Posterior cingulate gyrus (tissue), 11 donors: ENCODE results near the gene UBE3D.
"Not testable (repeated sequence)": the region's sequence is repeated elsewhere in the genome, so short reads cannot be mapped to it uniquely, and the experiment has no call there.

Experiments
- DNase-seq, 10 donors: peaks; one replicate each; pipeline versions ENCODE4 v3.0.0 to v3.0.0-alpha.2; 2020 to 2021; ENCODE audit warnings: mixed read lengths in 3 of 10
- intact Hi-C: fragments of 100-400 bp; cut with DNase I; formaldehyde crosslinking; loops from one replicate; pipeline ENCODE4 v1.15.1; 2023

The UBE3D gene

DNA sequence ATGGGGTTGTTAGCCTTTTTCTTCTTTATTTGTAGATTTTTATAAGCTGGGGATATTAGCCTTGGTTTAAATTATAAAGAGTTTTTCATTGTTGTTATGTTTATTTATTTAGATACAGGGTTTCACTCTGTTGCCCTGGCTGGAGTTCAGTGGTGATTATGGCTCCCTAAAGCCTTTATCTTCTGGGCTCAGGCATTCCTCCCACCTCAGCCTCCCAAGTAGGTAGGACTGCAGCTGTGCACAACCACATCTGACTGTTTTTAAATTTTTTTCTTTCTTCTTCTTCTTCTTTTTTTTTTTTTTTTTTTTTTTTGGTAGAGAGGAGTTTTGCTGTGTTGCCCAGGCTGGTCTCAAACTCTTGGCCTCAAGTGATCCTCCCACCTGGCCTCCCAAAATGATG is 80.9 kb downstream of the UBE3D start:
- intact Hi-C loops, result no loop called here
- no peak for DNase-seq

DNA sequence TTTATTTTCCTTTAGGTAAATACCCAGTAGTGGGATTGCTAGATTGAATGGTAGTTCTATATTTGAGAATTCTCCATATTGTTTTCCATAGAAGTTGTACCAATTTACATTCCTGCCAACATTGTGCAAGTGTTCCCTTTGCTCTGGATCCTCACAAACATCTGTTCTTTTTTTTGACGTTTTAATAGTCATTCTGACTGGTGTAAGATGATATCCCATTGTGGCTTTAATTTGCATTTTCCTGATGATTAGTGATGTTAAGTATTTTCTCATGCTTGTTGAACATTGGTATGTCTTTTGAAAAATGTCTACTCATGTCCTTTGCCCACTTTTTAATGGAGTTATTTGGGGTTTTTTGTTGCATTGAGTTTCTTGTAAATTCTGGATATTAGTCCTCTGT is 85.6 kb downstream of the UBE3D start:
- intact Hi-C loops, result no loop called here
- no peak for DNase-seq

DNA sequence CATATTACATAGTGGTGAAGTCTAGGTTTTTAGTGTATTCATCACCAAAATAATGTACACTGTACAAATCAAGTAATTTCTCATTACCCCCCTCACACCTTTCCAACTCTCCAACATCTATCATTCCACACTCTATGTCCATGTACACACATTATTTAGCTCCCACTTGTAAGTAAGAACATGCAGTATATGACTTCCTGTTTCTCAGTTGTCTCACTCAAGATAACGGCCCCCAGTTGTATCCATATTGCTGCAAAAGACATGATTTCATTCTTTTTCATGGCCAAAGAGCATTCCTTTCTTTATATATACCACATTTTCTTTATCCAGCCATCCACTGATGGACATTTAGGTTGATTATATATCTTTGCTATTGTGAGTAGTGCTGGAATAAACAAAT is 86.0 kb downstream of the UBE3D start:
- intact Hi-C loops, result no loop called here
- no peak for DNase-seq

DNA sequence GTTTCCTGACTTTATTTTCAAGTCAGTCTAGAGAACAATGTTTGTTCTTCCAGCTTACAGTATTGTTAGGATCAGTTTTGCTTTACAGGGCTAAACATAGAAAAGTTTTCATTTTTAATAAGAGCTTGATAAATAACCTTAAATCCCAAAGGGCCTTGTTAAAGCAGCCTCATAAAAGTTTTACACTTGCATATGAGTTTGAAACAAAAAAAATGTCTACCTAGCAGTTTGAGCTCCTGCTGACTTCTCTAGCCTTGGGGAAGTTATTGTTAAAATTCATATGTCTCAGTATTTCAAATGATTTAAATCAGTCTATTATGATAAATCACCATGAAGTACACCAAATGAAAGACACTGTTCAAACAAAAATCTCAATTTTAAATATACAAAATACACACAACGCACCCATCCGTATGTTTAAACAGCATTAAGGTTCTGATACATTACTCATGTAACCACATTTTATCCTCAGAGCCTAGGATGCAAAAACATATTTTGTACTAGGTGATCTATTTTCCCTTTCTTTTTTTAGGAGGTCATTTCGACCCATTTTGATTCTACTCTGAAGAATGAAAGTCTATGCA is 87.2 kb downstream of the UBE3D start:
- intact Hi-C loops, result no loop called here
- no peak for DNase-seq

DNA sequence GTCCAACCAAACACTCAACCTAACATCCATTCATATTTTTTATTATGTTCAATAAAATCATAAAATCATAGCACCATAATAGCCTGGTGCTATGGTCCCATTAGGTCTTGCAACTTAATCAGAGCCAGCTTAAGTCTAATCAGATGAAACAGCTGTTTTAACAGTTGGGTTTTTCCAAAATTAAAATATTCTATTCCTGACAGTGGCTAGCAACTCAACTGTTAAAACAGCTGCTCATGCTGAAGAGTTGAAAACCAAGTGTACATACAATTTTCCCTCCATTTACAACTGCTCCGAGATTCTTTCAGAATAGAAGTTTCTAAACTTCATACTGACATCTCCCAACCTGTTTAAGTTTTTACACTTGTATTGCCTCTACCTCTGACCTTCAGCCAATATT is 89.5 kb downstream of the UBE3D start:
- no peak for DNase-seq
- intact Hi-C loops, result no loop called here

DNA sequence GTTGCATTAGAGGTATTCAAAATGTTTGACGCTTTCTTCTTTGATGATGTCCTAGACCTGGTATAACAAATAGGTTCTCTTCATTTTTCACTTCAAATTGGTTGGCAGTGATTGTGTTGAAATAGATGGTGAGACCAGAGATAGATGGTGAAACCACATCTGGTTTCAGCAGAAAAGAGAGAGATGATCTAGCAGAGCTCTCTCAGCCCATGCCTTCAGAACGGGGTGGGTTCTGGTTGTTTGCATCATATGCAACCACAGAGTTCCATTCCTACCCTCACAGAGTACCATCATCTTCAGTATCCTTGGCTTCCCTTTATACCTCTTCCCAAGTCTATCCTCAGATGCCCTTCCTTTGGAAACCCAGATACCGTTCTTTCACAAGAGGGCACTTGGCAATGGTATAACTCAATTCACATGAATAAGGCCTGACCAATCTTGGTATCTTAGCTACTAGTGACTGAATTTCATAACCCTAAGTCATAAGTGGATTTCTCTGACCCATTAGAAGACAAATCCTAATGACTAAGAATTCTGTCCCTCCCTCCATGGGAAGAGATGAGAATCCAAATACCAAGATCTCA is 93.7 kb downstream of the UBE3D start:
- intact Hi-C loops, result no loop called here
- DNase-seq, result no peak

DNA sequence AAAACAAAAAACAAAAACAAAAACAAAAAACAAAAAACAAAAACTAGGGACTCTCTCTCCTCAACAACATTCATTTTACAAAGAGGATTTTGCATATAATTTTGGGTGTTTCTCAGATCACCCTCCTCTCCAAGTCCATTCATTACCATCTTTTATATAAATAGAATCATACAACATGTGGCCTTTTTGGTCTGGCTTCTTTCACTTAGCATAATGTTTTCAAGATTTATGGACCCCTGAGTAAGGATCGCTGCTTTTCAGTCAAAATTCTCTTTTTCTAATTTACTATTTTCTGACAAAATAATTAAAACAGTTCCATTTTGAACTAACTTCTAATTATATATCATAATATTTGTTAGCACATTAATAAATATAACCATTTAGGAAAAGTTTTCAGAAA is 94.8 kb downstream of the UBE3D start:
- intact Hi-C loops, result no loop called here
- no peak for DNase-seq

DNA sequence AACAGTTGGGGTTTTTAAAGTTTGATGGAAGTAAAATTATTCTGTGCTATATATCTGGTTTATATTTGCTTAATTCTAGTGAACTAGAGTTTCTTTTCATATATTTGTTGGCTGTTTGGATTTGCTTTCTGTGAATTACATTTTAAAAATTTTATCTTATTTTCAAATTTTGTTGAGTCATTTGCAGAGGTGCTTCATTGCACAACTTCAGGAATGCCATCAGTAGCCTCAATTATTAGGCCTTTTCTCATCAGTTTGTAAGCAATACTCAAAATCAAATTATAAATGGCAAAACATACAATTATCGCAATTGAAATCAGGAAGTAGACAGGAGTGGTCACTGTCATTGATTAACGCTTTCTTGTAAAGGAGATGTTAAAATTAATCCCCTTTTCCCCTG is 96.9 kb downstream of the UBE3D start:
- no peak for DNase-seq
- intact Hi-C loops, result no loop called here

DNA sequence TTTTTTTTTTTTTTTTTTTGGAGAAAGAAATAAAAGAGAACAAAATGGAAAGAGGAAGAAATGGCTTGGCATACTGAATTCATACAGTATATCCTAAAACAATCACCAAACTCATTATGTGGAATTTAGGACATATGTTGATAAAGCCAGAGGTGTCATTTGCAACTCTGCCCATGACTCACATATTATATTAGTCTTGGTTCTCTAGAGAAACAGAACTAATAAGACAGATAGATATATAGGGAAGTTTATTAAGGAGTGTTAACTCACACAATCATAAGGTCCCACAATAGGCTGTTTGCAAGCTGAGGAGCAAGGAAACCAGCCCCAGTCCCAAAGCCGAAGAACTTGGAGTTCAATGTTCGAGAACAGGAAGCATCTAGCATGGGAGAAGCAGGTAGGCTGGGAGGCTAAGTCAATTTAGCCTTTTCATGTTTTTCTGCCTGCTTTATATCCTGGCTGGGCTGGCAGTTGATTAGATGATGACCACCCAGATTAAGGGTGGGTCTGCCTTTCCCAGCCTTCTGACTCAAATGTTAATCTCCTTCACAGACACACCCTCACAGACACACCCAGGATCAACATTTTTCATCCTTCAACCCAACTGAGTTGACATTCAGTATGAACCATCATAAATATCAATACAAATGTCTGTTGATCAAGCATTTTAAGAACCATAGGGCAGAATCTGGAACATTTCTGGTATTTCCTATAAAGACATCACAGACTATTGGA is 102.3 kb downstream of the UBE3D start:
- intact Hi-C loops, result no loop called here
- no peak for DNase-seq

DNA sequence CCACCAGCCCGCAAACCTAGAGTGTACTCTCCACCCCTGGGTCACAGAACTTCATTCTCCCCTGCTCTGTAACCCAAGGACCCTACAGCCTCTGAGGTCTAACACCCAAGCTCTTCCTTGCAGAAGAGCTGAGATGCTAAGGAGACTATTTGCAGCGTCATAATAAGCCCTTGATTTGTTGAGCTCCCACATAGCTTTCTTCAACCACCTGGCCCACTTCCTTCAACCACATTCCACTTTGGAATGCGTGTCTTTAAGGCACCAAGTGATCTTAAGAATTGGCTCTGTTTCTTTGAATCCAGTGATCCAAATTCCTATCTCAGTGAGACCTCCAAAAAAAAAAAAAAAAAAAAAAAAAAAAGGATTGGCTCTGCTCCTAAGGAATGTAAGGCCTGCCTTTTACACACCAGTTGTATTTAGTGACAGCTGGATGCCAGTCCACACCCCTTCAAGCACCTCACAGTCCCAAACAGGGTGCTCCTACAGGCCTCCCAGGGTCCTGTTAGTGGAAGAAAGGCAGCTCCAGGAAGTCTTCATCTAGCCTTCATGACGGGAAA is 106.2 kb downstream of the UBE3D start:
- no peak for DNase-seq
- intact Hi-C loops, result no loop called here

DNA sequence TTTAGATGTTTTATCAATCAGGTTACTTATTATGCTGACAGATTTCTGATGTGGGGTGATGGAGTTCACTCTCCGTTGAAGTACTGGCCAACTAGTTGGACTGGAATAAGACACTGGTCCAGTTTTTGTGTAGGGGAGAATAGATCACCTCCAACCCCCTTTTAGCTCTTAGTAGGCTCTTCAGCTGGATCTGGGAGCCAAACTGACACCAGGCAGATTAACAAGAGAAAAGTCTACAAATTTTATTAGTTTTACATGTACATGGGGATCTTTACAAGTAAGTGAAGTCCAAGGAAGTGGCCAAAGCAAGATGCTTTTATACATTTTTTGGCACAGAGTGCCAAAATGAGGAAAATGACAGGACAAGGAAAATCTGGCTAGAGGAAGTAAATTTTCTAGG is 107.1 kb downstream of the UBE3D start:
- intact Hi-C loops, result no loop called here
- DNase-seq, result no peak

DNA sequence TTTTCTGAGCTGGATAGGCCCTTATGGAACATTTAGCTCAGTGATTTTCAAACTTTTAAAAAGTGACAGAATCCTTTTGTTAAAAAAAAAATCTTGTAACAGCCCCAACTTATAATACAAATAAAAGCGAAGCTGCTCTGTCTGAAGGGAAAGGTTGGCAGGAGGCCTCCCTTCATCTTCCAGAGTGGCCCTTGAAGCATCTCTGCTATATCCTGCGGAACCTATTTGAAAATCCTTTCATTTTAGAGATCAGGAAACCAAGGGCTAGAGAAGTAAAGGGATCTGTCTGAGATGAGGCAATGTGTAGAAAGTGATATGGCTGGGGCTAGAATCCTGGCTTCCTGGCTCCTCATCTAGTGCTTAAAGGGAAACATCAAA is 107.8 kb downstream of the UBE3D start:
- intact Hi-C loops, result no loop called here

DNA sequence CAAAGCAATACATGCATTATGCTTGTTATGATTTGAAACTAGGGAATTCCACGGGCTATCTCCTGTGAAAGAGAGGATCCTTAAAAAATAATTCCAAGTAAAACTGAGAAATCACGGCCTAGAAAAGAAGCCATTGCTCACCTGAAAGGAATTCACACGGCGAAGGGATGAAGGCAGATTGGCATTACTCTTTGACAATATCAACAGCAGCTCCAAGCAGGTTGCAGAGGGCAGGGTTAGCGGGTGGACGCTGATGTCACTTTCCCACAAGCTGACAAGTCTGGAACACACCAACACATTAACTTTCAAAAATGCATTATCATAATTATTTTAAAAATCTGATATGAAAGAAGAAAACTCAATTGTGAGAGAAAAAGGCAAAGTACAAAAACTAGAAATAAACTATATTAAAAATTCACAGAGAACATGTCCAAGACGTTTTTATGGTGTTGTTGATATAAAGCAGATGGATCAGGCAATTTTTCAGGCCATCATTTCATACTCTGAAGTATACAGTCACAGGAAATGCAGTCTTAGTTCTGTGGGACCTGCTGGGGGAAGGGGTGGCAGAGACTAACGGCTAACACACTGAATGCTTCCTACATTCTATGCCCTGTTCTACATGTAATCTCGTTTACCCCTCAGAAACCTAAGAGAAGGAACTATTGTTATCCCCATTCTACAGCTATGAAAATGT is 108.3 kb downstream of the UBE3D start:
- intact Hi-C loops, result no loop called here
- no peak for DNase-seq

More for the DNA sequence above, 107.8 kb downstream of the UBE3D start:
- no peak for DNase-seq

DNA sequence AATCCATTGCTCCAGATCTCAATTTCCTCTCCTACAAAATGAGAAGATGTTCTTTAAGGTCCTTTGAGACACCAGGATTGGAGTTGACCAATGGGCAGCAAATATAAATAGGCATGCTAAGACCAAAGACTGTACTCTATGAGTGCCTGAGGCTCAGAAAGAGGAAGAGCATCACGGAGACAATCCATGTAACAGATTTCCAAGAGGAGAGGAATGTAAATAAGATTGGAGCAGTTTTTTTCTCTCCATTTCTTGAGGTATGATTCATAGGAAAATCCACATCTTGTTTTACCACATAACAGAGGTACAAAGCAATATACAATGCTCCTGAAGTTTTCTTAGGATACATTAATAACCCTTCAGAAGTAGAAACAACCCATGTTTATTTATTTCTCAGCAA is 109.8 kb downstream of the UBE3D start:
- intact Hi-C loops, result no loop called here
- no peak for DNase-seq

DNA sequence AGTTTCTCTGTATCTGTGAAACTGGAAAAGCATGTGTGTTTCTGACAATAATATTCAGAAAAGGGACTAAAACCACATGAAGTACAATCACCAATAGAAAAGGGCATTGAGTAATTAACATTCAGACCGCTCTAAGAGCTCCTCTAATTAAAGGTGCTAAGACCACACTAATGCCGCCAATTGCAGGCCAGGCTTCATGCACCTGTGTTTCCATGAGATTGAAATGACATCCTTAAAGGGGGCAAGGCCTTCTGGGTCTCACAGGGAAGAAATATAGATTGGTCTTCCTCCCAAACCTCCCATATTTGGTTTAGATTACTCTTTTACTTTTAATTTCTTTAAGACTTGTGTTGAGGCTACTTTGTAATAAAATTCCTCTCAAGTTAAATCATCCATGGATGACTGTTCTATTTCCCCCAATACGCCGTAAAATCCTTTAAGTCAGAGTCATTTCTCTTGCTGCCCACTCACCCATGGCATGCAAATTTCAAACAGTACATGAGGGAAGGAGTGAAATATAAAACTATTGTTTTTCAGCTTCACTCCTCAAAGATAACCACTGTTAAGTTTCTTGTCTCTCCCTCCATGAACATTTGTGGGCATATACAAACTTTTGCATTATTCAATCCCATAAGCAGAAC is 110.6 kb downstream of the UBE3D start:
- DNase-seq, result no peak

DNA sequence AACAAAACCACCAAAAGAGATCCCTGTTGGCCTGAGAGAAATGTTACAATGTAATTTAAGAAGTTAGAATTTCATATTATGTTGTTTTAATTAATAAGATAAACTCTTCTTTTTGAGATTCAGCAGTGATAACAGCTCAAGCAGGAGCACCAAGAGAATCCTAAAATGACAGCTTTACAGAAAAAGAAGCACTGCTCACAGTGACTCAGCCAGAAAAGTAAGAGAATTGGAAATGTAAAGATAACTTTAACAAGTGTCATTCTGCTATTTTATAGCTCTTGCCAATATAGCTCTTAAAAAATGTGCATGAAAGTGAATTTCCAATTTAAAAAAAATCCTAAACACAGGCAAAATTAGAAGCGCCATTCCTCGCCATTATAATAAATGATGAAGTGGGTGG is 111.3 kb downstream of the UBE3D start:
- DNase-seq, result no peak
- intact Hi-C loops, result no loop called here

More for the DNA sequence above, 110.6 kb downstream of the UBE3D start:
- intact Hi-C loops, result no loop called here

DNA sequence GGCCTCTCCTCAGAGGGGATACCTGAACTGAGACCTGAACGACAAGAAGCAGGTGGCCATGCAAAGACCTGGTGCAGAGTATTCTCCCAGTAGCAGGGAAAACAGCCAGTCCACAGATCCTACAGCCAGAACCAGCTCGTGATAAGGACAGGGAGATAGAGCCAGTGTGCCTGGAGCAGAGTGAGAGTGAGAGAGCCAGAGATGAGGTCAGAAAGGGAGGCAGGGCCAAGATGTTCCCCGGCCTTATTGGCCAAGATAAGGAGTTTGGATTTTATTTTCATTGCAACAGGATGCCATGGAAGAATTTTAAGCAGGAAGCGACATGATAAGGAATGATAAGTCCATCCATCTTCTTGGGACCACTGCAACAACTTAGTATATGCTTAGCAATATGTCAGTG is 111.8 kb downstream of the UBE3D start:
- DNase-seq, result no peak
- intact Hi-C loops, result no loop called here

DNA sequence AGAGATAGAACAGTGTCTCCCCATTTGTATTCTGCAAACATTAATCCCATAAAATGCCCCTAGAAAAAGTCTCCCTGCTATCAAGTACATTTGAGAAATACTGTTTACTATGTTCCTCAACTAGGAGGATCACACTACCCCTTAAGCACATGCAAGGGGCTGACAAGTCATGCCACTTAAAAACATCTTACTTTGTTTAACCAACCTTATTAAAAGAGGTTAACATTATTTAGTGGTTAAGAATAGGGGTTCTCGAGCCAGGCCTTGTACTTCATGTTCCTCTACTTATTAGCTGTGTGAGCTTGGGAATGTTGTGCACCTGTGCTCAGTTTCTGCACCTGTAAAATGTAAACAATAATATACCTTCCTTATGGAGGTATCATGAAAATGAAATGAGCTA is 113.7 kb downstream of the UBE3D start:
- DNase-seq, result no peak
- intact Hi-C loops, result no loop called here

DNA sequence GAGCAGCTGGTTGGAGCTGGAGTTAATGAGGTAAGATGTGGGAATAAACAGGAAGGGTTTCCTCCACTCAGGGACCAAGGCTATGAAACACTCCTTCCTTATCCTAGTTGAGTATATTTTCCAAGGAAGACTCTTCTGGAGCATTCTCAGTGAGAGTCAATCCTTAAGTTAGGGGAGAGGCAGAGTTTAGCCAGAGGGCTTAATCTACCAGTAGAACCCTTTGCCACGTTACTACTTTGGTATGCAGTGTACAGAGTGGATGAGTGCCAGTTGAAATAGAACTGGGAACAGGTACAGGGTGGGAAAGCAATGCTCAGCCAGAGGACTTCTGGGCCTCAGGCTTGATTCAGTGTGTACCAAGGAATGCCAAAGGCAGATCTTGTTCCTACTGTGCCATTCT is 114.3 kb downstream of the UBE3D start:
- intact Hi-C loops, result no loop called here
- no peak for DNase-seq

DNA sequence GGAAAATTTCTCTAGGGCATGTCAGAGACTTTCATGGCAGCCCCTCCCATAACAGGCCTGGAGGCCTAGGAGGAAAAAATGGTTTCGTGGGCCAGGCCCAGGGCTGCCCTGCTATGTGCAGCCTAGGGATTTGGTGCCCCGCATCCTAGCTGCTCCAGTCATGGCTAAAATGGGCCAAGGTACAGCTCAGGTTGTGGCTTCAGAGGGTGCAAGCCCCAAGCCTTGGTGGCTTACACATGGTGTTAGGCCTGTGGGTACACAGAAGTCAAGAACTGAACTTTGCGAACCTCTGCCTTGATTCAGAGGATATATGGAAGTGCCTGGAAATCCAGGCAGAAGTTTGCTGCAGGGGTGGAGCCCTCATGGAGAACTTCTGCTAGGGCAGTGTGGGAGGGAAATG is 134.7 kb downstream of the UBE3D start:
- DNase-seq, intact Hi-C loops: not testable (repeated sequence)
